Measurements from ENCODE around the gene NCAPD2.

The NCAPD2 gene, protein sequence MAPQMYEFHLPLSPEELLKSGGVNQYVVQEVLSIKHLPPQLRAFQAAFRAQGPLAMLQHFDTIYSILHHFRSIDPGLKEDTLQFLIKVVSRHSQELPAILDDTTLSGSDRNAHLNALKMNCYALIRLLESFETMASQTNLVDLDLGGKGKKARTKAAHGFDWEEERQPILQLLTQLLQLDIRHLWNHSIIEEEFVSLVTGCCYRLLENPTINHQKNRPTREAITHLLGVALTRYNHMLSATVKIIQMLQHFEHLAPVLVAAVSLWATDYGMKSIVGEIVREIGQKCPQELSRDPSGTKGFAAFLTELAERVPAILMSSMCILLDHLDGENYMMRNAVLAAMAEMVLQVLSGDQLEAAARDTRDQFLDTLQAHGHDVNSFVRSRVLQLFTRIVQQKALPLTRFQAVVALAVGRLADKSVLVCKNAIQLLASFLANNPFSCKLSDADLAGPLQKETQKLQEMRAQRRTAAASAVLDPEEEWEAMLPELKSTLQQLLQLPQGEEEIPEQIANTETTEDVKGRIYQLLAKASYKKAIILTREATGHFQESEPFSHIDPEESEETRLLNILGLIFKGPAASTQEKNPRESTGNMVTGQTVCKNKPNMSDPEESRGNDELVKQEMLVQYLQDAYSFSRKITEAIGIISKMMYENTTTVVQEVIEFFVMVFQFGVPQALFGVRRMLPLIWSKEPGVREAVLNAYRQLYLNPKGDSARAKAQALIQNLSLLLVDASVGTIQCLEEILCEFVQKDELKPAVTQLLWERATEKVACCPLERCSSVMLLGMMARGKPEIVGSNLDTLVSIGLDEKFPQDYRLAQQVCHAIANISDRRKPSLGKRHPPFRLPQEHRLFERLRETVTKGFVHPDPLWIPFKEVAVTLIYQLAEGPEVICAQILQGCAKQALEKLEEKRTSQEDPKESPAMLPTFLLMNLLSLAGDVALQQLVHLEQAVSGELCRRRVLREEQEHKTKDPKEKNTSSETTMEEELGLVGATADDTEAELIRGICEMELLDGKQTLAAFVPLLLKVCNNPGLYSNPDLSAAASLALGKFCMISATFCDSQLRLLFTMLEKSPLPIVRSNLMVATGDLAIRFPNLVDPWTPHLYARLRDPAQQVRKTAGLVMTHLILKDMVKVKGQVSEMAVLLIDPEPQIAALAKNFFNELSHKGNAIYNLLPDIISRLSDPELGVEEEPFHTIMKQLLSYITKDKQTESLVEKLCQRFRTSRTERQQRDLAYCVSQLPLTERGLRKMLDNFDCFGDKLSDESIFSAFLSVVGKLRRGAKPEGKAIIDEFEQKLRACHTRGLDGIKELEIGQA (N-terminal part only)

DNA sequence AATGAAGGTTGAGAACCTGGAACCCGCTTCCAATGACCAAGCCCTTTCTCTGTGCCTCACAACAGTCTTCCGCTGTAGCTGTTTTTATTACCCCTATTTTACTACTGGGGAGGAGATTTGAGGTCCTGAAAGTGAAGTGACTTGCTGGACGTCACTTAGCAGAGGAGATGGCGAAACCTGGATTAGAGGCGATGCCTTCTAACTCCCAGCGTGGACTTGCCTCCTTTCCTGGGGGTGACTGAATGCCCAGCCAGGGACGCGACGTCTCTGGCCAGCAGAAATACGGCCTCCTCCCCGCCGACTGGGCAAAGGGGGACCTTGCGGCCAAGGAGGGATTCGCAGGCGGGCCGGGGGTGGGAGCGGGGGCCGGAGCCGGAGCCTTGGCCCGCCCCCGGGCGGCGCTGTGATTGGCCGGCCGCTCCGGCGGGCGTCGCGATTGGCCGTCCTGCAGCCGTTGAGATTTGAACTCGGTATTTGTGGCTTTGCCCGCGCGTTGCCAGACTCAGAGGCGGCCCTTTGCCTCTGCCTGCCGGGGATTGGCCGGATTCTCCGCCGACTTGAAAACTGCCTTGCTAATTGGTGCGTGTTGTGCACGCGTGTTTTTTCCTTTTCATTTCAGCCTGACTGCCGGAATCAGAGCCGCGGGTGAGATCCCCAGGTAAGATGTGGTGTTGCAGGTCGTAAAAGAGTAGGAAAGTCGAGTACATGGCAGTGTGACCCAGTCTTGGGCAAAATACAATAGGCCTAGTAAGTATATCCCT, at the start of gene NCAPD2:
TSS of gene NCAPD2 (plus strand) at position 606 of the 761 bp plus-strand sequence. CDS start 997 bp downstream, outside the sequence.
- Mint-ChIP-seq H3K9me3 (no peaks in the 10 kb centered on the region), H3K27ac (peak within 1 kb of the TSS; percentile 98), H3K27me3 (no peaks in the 10 kb centered on the region), H3K36me3 (peaks cover 11% of the 10 kb centered on the region), H3K4me1 (peaks cover 14% of the 10 kb centered on the region), H3K4me3 (peak within 1 kb of the TSS; percentile 97)
- ATAC-seq (ENCODE audit: low read depth) (peak; percentile 82), DNase-seq (ENCODE audit: low spot score in 2 of 2) (peak; percentile 76 to 91)

DNA sequence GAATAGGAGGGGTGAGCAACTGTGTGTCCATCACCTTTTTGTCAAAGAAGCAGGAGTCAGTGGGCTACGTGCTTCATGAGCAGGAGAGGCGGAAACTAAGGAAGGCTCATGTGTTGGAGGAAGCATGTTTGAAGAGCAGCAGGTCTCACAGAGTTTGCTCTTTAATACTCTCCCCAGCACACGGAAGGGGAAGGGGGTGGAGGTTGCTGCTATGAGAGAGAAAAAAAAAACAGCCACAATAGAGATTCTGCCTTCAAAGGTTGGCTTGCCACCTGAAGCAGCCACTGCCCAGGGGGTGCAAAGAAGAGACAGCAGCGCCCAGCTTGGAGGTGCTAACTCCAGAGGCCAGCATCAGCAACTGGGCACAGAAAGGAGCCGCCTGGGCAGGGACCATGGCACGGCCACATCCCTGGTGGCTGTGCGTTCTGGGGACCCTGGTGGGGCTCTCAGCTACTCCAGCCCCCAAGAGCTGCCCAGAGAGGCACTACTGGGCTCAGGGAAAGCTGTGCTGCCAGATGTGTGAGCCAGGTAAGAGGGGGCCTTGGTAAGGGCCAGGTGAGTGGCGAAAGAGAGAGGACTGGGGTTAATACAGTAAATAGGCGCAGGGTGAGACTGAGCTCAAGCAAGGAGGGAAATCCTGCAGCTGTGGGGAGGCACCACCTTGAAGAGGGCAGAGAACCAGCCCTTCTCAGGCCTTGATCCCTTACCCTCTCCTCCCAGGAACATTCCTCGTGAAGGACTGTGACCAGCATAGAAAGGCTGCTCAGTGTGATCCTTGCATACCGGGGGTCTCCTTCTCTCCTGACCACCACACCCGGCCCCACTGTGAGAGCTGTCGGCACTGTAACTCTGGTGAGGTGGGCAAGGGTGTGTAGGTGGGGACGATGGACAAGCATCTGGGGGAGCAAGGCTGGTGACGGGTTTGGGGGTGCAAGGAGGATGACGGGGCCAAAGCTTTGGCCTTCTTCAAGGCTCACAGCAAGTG, 48.9 kb upstream of the NCAPD2 start, which contains the start of gene CD27:
TSS of gene CD27 (plus strand) at position 252 of the 985 bp plus-strand sequence. CDS start at position 393, 141 bp downstream.
- no peaks in the 10 kb centered on the region for H3K27me3 Mint-ChIP-seq
- H3K36me3 Mint-ChIP-seq = peaks cover 17% of the 10 kb centered on the region
- H3K27ac Mint-ChIP-seq = peak within 1 kb of the TSS; percentile 93
- no peak for DNase-seq (ENCODE audit: low spot score in 2 of 2)
- peaks cover 54% of the 10 kb centered on the region for H3K4me1 Mint-ChIP-seq
- peak within 1 kb of the TSS; percentile 97 for H3K4me3 Mint-ChIP-seq
- ATAC-seq (ENCODE audit: low read depth) = peak; percentile 67
- H3K9me3 Mint-ChIP-seq = no peaks in the 10 kb centered on the region

- peak overlapping the region; percentile 91 for H3K4me3 Mint-ChIP-seq
- H3K9me3 Mint-ChIP-seq = no peaks in the 10 kb centered on the region
- DNase-seq (ENCODE audit: low spot score in 2 of 2) = no peak
- no peaks in the 10 kb centered on the region for H3K27me3 Mint-ChIP-seq
- no peak for ATAC-seq (ENCODE audit: low read depth)
- H3K27ac Mint-ChIP-seq = peak overlapping the region; percentile 97
- peaks cover 57% of the 10 kb centered on the region for H3K4me1 Mint-ChIP-seq
- H3K36me3 Mint-ChIP-seq = peaks cover 29% of the 10 kb centered on the region
These were observed 43.6 kb upstream of the NCAPD2 start for GRCh38 chr12:6450091-6450868.

DNA sequence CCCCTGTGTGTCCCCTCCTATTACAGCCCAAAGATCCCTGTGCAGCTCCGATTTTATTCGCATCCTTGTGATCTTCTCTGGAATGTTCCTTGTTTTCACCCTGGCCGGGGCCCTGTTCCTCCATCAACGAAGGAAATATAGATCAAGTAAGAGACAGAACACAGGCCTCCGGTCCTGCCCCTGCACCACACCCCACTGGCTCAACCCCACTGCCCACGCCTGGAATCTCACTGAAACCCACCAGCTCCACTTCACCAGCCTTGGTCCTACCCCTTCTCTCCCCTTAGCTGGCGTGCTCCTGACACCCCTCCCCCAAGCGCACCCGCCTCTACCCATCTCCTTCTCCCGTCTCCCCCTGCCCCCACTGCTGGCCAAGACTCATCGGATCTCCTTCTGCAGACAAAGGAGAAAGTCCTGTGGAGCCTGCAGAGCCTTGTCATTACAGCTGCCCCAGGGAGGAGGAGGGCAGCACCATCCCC, 43.0 kb upstream of the NCAPD2 start:
- DNase-seq (ENCODE audit: low spot score in 2 of 2) = no peak
- Mint-ChIP-seq H3K27me3 (no peaks in the 10 kb centered on the region), H3K4me3 (peak overlapping the region; percentile 91), H3K9me3 (no peaks in the 10 kb centered on the region), H3K4me1 (peaks cover 53% of the 10 kb centered on the region), H3K27ac (peak overlapping the region; percentile 97), H3K36me3 (peaks cover 26% of the 10 kb centered on the region)
- no peak for ATAC-seq (ENCODE audit: low read depth)

- Mint-ChIP-seq H3K4me3 (peak within 1 kb of the TSS; percentile 91), H3K9me3 (no peaks in the 10 kb centered on the region), H3K27ac (peak within 1 kb of the TSS; percentile 97), H3K4me1 (peaks cover 48% of the 10 kb centered on the region), H3K27me3 (no peaks in the 10 kb centered on the region), H3K36me3 (peaks cover 27% of the 10 kb centered on the region)
- ATAC-seq (ENCODE audit: low read depth) (peak; percentile 96), DNase-seq (ENCODE audit: low spot score in 2 of 2) (peak; percentile 65 to 75)
These were observed 42.3 kb upstream of the NCAPD2 start, which contains the start of gene TAPBPL for GRCh38 chr12:6451348-6452244. Gene TAPBPL, plus strand, starts transcription at chr12:6452042. Its CDS starts 207 bp downstream, at chr12:6452249.

DNA sequence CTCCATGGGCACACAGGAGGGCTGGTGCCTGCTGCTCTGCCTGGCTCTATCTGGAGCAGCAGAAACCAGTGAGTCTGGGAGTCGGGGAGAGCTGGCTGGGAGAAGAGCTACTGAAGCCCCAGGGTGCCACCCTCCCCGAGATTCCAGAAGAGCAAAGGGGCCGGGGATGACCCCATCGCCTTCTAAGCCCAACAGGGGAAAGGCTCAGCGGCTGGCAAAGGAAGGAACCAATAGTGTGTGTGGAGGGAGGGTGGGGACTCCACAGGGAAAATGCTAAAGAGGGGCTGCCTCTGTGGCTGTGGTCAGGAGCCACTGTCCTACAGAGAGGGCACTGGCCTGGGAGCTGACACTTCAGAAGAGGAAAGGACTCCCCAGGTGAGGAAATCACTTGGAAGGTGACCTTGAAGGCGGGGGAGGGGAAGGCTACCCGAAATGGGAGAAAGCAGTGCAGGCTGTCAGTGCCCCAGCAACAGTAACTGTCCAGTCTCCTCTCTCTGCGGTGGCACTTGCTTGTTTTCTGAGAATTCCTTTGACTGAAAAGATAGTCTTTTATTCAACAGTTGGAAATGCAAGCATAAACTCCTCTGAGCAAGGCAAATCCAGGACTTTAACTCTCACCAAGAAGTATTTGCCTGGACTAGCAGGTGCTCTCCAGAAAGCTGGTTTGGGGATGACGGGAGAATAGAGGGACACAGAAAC, 41.5 kb upstream of the NCAPD2 start:
- no peak for ATAC-seq (ENCODE audit: low read depth)

GRCh38 chr12:6452944-6453630, 40.8 kb upstream of the NCAPD2 start:
- peak overlapping the region; percentile 97 for H3K27ac Mint-ChIP-seq
- H3K36me3 Mint-ChIP-seq = peaks cover 26% of the 10 kb centered on the region
- peak overlapping the region; percentile 91 for H3K4me3 Mint-ChIP-seq
- no peaks in the 10 kb centered on the region for H3K9me3 Mint-ChIP-seq
- DNase-seq (ENCODE audit: low spot score in 2 of 2) (no peak), ATAC-seq (ENCODE audit: low read depth) (no peak)
- H3K27me3 Mint-ChIP-seq = no peaks in the 10 kb centered on the region
- peaks cover 39% of the 10 kb centered on the region for H3K4me1 Mint-ChIP-seq

More for the DNA sequence above, 41.5 kb upstream of the NCAPD2 start:
- peak overlapping the region; percentile 97 for H3K27ac Mint-ChIP-seq
- peaks cover 30% of the 10 kb centered on the region for H3K36me3 Mint-ChIP-seq
- H3K4me3 Mint-ChIP-seq = peak overlapping the region; percentile 91
- DNase-seq (ENCODE audit: low spot score in 2 of 2) = no peak
- no peaks in the 10 kb centered on the region for H3K9me3 Mint-ChIP-seq
- peaks cover 45% of the 10 kb centered on the region for H3K4me1 Mint-ChIP-seq
- H3K27me3 Mint-ChIP-seq = no peaks in the 10 kb centered on the region

DNA sequence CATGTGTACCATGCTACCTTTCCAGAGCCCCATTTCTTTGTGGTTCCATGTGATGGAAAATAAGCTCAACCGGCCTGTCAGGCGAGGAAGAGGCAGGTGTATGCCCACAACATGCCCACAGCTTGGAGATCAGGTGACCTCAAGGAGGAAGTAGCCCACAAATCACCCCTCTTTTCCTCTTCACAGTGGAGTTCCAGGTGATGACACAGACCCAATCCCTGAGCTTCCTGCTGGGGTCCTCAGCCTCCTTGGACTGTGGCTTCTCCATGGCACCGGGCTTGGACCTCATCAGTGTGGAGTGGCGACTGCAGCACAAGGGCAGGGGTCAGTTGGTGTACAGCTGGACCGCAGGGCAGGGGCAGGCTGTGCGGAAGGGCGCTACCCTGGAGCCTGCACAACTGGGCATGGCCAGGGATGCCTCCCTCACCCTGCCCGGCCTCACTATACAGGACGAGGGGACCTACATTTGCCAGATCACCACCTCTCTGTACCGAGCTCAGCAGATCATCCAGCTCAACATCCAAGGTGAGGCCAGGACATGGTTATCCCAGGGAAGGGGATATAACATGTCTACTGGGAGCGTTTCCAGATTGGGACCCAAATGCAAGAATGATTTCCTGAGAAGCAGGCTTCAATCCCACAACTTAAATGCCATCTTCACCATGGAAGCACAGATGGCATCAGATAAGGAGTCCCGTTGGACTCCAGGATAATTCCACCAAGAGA, 36.5 kb upstream of the NCAPD2 start:
- peaks cover 51% of the 10 kb centered on the region for H3K4me1 Mint-ChIP-seq
- no peaks in the 10 kb centered on the region for H3K27me3 Mint-ChIP-seq
- no peak overlapping the region for H3K4me3 Mint-ChIP-seq
- ATAC-seq (ENCODE audit: low read depth) = no peak
- H3K27ac Mint-ChIP-seq = peak overlapping the region; percentile 82
- no peaks in the 10 kb centered on the region for H3K9me3 Mint-ChIP-seq
- DNase-seq (ENCODE audit: low spot score in 2 of 2) = no peak
- H3K36me3 Mint-ChIP-seq = peaks cover 32% of the 10 kb centered on the region

DNA sequence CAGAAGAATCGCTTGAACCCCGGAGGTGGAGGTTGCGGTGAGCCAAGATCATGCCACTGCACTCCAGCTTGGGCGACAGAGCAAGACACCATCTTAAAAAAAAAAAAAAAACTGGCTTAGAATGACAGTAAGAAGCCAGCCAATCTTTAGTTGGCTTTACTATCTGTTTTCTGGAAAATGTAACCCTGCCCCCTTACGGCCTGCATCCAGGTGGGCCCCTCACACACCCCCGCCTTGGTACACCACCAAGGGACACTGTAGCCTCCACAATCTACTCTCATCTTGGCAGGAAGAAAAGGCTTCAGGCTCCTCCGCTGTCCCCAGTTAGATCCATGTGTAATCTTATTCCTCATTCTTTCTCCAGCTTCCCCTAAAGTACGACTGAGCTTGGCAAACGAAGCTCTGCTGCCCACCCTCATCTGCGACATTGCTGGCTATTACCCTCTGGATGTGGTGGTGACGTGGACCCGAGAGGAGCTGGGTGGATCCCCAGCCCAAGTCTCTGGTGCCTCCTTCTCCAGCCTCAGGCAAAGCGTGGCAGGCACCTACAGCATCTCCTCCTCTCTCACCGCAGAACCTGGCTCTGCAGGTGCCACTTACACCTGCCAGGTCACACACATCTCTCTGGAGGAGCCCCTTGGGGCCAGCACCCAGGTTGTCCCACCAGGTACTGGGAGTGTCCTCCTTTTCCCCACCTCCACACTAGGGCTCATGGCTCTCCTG, 35.5 kb upstream of the NCAPD2 start:
- Mint-ChIP-seq H3K4me3 (no peak overlapping the region), H3K4me1 (peaks cover 53% of the 10 kb centered on the region), H3K9me3 (no peaks in the 10 kb centered on the region), H3K27ac (peak overlapping the region; percentile 84), H3K36me3 (peaks cover 36% of the 10 kb centered on the region), H3K27me3 (no peaks in the 10 kb centered on the region)
- ATAC-seq (ENCODE audit: low read depth) = no peak
- DNase-seq (ENCODE audit: low spot score in 2 of 2) = no peak
